Astrocyte of the spinal cord (primary cell): ENCODE results near the gene SELL.
"Not testable (repeated sequence)": the region's sequence is repeated elsewhere in the genome, so short reads cannot be mapped to it uniquely, and the experiment has no call there.

Source experiments
- DNase-seq: peaks from one replicate; pipeline ENCODE4 v3.0.0; 2011; ENCODE audit warnings: low read depth, low spot score
- H3K4me3 ChIP-seq: 2 replicates; pipeline ENCODE4 v1.5.1; 2011; ENCODE audit warnings: low read depth, mild to moderate bottlenecking, low read length, moderate library complexity
- in situ Hi-C: cut with HindIII; loops from 2 replicates; pipeline ENCODE4 v1.10.0; 2017; ENCODE audit warnings: low sequenced_read_pairs
- TF ChIP-seq, protein P1 (sequence below): IDR thresholded peaks from 2 replicates; pipeline ENCODE4 v1.5.1; 2012; ENCODE audit warnings: low read depth, mild to moderate bottlenecking, low read length, inconsistent platforms

The SELL gene

GRCh38 chr1:169670836-169671235 is 40.6 kb downstream of the SELL start:
- in situ Hi-C loops, result no loop called here
- DNase-seq, result no peak
- no peak overlapping the region for H3K4me3 ChIP-seq
- TF ChIP-seq, protein P1, sequence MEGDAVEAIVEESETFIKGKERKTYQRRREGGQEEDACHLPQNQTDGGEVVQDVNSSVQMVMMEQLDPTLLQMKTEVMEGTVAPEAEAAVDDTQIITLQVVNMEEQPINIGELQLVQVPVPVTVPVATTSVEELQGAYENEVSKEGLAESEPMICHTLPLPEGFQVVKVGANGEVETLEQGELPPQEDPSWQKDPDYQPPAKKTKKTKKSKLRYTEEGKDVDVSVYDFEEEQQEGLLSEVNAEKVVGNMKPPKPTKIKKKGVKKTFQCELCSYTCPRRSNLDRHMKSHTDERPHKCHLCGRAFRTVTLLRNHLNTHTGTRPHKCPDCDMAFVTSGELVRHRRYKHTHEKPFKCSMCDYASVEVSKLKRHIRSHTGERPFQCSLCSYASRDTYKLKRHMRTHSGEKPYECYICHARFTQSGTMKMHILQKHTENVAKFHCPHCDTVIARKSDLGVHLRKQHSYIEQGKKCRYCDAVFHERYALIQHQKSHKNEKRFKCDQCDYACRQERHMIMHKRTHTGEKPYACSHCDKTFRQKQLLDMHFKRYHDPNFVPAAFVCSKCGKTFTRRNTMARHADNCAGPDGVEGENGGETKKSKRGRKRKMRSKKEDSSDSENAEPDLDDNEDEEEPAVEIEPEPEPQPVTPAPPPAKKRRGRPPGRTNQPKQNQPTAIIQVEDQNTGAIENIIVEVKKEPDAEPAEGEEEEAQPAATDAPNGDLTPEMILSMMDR, result no peak

- DNase-seq, in situ Hi-C loops, H3K4me3 ChIP-seq: not testable (repeated sequence)
Observed at GRCh38 chr1:169670244-169670643, 41.2 kb downstream of the SELL start.

DNA sequence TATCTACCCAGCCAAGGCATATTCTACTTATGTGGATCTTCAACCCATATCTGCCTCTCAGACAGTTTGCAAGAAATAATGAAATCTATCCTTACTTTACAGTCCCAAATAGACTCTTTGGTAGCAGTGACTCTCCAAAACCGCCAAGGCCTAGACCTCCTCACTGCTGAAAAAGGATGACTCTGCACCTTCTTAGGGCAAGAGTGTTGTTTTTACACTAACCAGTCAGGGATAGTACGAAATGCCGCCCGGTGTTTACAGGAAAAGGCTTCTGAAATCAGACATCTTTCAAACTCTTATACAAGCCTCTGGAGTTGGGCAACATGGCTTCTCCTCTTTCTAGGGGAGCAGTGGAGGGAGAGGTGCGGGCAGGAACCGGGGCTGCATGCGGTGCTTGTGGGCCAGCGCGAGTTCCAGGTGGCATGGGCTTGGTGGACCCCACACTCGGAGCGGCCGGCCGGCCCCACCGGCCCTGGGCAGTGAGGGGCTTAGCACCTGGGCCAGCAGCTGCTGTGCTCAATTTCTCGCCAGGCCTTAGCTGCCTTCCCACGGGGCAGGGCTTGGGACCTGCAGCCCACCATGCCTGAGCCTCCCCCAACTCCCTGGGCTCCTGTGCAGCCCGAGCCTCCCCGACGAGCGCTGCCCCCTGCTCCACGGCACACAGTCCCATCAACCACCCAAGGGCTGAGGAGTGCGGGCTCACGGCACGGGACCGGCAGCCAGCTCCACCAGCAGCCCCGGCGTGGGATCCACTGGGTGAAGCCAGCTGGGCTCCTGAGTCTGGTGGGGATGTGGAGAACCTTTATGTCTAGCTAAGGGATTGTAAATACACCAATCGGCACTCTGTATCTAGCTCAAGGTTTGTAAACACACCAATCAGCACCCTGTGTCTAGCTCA is 43.5 kb downstream of the SELL start:
- DNase-seq, H3K4me3 ChIP-seq, in situ Hi-C loops: not testable (repeated sequence)

GRCh38 chr1:169667227-169667639 is 44.2 kb downstream of the SELL start:
- in situ Hi-C loops, H3K4me3 ChIP-seq: not testable (repeated sequence)

GRCh38 chr1:169662680-169663079 is 48.7 kb downstream of the SELL start:
- in situ Hi-C loops, H3K4me3 ChIP-seq, DNase-seq: not testable (repeated sequence)

More at GRCh38 chr1:169667227-169667639, 44.2 kb downstream of the SELL start:
- not testable (repeated sequence) for DNase-seq

DNA sequence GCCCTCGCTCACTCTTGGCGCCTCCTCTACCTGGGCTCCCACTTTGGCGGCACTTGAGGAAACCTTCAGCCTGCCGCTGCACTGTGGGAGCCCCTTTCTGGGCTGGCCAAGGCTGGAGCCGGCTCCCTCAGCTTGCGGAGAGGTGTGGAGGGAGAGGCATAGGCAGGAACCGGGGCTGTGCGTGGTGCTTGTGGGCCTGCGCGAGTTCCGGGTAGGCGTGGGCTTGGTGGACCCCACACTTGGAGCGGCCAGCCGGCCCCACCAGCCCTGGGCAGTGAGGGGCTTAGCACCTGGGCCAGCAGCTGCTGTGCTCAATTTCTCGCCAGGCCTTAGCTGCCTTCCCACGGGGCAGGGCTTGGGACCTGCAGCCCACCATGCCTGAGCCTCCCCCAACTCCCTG is 50.4 kb downstream of the SELL start:
- in situ Hi-C loops, H3K4me3 ChIP-seq, DNase-seq: not testable (repeated sequence)

GRCh38 chr1:169658777-169659176 is 52.6 kb downstream of the SELL start:
- DNase-seq, in situ Hi-C loops, H3K4me3 ChIP-seq: not testable (repeated sequence)

GRCh38 chr1:169653873-169654272 is 57.5 kb downstream of the SELL start:
- H3K4me3 ChIP-seq, result no peak overlapping the region
- in situ Hi-C loops, result no loop called here
- DNase-seq, result no peak
- TF ChIP-seq, protein P1, result no peak

- H3K4me3 ChIP-seq, result no peak overlapping the region
- in situ Hi-C loops, result no loop called here
- no peak for DNase-seq
- TF ChIP-seq, protein P1, result no peak
Observed at GRCh38 chr1:169651035-169651434, 60.4 kb downstream of the SELL start.

DNA sequence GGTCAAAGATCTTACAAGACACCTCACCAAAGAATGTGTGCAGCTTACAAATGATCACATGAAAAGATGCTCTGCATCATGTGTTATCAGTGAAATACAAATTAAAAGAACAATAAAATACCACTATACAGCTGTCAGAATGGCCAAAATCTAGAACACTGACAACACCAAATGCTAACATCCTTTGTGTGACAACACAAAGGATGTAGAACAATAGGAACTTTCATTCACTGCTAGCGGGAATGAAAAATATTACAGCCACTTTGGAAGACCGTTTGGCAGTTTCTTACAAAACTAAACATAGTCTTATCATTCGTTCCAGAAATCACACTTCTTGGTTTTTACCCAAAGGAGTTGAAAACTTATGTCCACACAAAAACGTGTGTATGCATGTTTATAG is 60.9 kb downstream of the SELL start:
- in situ Hi-C loops, result no loop called here
- H3K4me3 ChIP-seq, result no peak overlapping the region
- DNase-seq, result no peak
- TF ChIP-seq, protein P1, result no peak
